ENCODE measurements around the gene THPO. TPM values are rescaled to one million over a fixed set of nuclear protein-coding genes. Genes with fewer than 3 reads are reported as not detected.

The THPO gene
- total RNA-seq, 1 donor from 2014 or later, result not detected

DNA sequence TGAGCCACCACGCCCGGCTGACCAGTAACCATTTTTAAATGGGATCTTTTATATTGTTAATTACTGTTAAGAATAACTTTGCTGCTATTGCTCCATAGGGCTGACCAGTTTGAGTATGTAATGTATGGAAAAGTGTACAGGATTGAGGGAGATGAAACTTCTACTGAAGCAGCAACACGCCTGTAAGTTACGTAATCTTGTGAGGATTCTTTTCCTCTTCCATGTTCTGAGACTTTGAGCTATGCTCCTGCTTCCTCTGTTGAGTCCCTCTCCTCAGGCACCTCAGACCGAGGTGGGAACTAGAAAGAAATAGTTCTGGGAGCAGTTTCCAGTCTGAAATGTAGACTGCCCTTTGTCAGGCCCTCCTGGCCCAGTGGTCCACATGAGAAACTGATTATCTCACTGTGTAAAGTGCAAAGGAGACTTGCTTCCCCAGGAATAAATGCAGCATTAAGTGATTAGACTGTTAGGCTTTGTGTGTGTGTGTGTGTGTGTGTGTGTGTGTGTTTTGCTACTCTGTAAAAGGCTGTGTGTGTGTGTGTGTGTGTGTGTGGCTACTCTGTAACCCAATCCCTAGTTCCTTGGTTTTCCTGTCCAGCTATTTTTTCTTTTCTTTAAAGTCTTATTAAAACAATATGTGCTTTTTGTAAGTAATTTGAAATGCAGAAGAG is 11.3 kb downstream of the THPO start:
- Histone ChIP-seq H3K4me3 (ENCODE audit: low read depth, low read length) (no peak overlapping the region), H3K27me3 (ENCODE audit: control insufficient read depth, insufficient read depth, low read length) (no peaks in the 10 kb centered on the region), H3K36me3 (ENCODE audit: control insufficient read depth, insufficient read depth, low read length) (peaks cover 19% of the 10 kb centered on the region)
- FAIRE-seq (no peak), DNase-seq (ENCODE audit: low read depth) (no peak)
- TF ChIP-seq, protein P1, sequence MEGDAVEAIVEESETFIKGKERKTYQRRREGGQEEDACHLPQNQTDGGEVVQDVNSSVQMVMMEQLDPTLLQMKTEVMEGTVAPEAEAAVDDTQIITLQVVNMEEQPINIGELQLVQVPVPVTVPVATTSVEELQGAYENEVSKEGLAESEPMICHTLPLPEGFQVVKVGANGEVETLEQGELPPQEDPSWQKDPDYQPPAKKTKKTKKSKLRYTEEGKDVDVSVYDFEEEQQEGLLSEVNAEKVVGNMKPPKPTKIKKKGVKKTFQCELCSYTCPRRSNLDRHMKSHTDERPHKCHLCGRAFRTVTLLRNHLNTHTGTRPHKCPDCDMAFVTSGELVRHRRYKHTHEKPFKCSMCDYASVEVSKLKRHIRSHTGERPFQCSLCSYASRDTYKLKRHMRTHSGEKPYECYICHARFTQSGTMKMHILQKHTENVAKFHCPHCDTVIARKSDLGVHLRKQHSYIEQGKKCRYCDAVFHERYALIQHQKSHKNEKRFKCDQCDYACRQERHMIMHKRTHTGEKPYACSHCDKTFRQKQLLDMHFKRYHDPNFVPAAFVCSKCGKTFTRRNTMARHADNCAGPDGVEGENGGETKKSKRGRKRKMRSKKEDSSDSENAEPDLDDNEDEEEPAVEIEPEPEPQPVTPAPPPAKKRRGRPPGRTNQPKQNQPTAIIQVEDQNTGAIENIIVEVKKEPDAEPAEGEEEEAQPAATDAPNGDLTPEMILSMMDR (IDR thresholded peaks at IDR 0.05; ENCODE audit: insufficient read depth, low read length, severe bottlenecking), result no peak

DNA sequence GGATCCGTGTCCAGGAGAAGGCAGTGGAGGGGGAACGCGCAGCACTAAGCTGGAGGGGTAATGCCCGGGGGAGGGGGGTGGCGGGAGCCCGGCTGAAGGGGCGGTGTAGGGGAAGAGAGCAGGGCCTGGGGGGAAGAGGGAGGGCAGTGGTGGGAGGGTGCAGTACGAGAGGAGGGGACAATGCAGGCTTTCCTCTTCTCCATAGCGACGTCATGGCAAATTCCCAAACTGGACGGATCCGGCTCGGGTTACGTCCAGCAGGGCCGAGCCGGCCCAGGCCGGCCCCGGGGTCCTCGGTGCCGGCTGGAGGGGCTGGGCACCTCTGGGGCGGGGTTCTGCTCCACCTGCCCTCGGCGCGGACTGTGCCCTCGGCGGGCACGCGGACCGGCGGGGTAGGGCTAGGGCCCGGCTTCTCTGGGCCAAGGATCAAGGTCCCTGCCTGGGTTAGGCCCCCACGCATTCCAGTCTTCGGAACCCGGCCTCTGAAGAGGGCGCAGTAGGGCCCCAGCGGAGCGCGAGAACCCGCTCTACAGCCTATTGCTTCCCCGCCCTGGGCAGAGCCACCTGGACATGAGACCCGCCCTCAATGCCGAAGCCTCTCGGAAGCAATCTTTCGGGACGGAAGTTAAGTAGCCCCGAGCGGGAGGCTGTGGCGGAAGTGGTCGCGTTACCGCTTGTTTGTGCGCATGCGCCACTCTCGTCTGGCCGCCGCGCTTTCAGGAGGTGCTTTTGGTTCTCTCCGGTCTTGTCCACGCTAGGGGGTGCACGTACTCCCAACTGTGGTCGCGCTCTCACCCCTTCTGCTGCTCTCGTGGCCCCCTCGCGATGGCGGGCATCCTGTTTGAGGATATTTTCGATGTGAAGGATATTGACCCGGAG is 15.1 kb downstream of the THPO start:
- peaks cover 12% of the 10 kb centered on the region for H3K36me3 ChIP-seq (ENCODE audit: control insufficient read depth, insufficient read depth, low read length)
- FAIRE-seq (no peak), DNase-seq (ENCODE audit: low read depth) (peak; percentile 95)
- H3K4me3 ChIP-seq (ENCODE audit: low read depth, low read length), result peak overlapping the region; percentile 46
- TF ChIP-seq, protein P1 (IDR thresholded peaks at IDR 0.05; ENCODE audit: insufficient read depth, low read length, severe bottlenecking), result peak; percentile 69
- H3K27me3 ChIP-seq (ENCODE audit: control insufficient read depth, insufficient read depth, low read length), result no peaks in the 10 kb centered on the region

DNA sequence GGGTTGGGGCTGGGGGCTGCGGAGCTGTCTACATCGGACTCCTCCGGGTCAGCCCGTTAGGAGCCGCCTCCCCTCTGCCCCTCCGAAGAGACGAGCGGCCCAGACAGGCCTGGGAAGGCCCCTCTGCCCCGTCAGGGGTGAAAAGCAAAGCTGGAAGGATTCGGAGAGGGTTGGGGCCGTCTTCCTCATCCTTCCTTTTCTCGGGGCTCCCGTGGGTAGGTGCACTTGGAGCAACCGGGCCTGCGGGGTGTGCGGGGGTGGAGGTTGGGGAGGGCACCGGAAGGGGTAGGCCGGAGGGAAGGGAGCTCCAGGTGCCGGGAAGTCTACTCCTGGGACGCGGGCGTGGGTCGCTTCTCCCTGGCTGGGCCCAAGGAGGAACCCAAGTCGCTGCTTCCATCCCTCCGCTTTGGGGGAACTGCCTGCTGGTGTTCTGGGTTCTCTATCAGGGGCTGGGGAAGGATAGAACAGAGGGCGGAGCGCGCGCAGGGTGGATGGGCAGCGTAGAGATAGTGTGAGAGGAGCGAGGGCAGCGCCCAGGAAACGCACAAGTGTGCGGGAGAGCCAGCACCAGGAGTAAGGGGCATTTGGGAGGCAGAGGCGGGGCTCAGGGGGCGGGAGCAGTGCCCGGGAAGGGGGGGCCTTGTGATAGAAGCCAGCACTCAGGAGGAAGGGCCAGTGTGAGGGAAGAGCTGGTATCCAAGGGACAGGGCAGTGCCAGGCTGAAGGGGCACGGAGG is 15.9 kb downstream of the THPO start:
- TF ChIP-seq, protein P1 (IDR thresholded peaks at IDR 0.05; ENCODE audit: insufficient read depth, low read length, severe bottlenecking), result no peak
- H3K27me3 ChIP-seq (ENCODE audit: control insufficient read depth, insufficient read depth, low read length), result no peaks in the 10 kb centered on the region
- no peak for FAIRE-seq
- peak overlapping the region; percentile 46 for H3K4me3 ChIP-seq (ENCODE audit: low read depth, low read length)
- peak; percentile 51 for DNase-seq (ENCODE audit: low read depth)
- peaks cover 13% of the 10 kb centered on the region for H3K36me3 ChIP-seq (ENCODE audit: control insufficient read depth, insufficient read depth, low read length)

DNA sequence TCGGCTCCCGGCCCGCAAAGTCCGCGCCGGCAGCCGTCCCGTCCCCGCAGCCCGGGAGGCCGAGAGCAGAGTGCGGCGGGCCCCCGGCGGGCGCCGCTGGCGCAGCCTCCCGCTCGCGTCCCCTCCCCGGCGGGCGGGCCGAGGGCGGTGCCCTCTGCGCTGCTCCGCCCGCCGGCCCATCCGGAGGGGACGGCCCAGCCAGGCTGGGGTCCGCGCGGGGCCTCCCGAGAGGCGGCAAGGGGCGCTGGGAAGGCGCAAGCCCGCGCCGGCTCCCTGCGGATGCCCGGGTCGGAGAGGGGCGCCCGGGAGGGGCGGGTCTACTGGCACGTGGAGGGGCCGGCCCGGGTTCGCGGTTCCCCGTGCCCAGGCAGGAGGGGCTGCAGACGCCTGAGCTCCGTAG is 16.5 kb downstream of the THPO start, which contains the start of the genes CLCN2 and POLR2H:
Gene CLCN2 (minus strand): TSS at position 74 of the 400 bp plus-strand sequence. CDS start 126 bp downstream, outside the sequence.
Gene POLR2H (plus strand): TSS at position 179 of the 400 bp plus-strand sequence. CDS start 1,783 bp downstream, outside the sequence.
- FAIRE-seq (no peak), DNase-seq (ENCODE audit: low read depth) (no peak)
- Histone ChIP-seq H3K4me3 (ENCODE audit: low read depth, low read length) (peak within 1 kb of the TSS; percentile 46), H3K36me3 (ENCODE audit: control insufficient read depth, insufficient read depth, low read length) (peaks cover 10% of the 10 kb centered on the region), H3K27me3 (ENCODE audit: control insufficient read depth, insufficient read depth, low read length) (no peaks in the 10 kb centered on the region)
- TF ChIP-seq, protein P1 (IDR thresholded peaks at IDR 0.05; ENCODE audit: insufficient read depth, low read length, severe bottlenecking), result no peak

DNA sequence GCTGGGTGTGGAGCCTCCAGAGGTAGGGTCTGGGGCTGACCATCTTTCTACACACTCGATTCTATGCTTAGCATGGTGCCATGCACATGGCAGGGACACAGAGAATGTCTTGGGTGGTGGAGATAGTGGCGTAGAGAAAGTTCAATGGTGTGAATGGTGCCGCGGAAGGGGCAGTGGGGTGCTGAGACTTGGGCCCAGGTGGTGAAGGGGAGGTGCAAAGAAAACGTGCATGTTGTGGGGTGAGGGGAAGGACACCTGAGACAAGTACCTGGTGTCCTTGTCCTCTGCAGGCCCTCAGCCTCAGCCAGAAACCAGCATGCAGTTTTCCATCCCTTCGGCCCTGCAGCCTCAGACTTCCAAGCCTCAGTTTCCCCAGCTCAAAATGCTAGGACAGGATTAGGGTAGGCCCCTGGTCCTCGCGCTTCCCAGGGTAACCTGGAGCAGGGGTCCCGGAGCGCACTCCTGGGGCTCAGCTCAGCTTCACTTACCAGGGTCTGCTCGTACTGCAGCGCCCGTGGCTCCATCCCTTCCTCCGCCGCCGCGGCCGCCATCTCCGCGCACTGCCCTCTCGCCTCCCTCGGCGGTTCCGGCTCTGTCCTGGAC is 17.0 kb downstream of the THPO start:
- H3K27me3 ChIP-seq (ENCODE audit: control insufficient read depth, insufficient read depth, low read length), result no peaks in the 10 kb centered on the region
- peaks cover 9% of the 10 kb centered on the region for H3K36me3 ChIP-seq (ENCODE audit: control insufficient read depth, insufficient read depth, low read length)
- no peak for FAIRE-seq
- TF ChIP-seq, protein P1 (IDR thresholded peaks at IDR 0.05; ENCODE audit: insufficient read depth, low read length, severe bottlenecking), result no peak
- H3K4me3 ChIP-seq (ENCODE audit: low read depth, low read length), result peak overlapping the region; percentile 46
- DNase-seq (ENCODE audit: low read depth), result no peak

Measured in bronchial epithelial cell (primary cell).